Measurements from ENCODE around the gene ANXA5. TPM values are rescaled to one million over a fixed set of nuclear protein-coding genes. Genes with fewer than 3 reads are reported as not detected.

The ANXA5 gene
- total RNA-seq, 1 donor from 2014 or later, result 203 TPM

- intact Hi-C loops (cut with DNase I), result loop anchor here (5.0 kb wide), 1 partner anchor 42 kb away; no protein-coding TSS in a partner anchor
- no peak for DNase-seq (ENCODE audit: low spot score in 2 of 2)
- H3K4me1 ChIP-seq, result no peaks in the 10 kb centered on the region
Observed at GRCh38 chr4:121728798-121729226, 32.0 kb upstream of the ANXA5 start.

GRCh38 chr4:121728066-121728465 lies 31.3 kb upstream of the ANXA5 start:
- Histone ChIP-seq H3K4me3 (no peak overlapping the region), H3K4me1 (no peaks in the 10 kb centered on the region), H3K27ac (no peak overlapping the region), H3K27me3 (no peaks in the 10 kb centered on the region), H3K9me3 (no peaks in the 10 kb centered on the region), H3K36me3 (no peaks in the 10 kb centered on the region)
- intact Hi-C loops (cut with DNase I), result loop anchor here (5.0 kb wide), 1 partner anchor 41 kb away; no protein-coding TSS in a partner anchor
- no peak for DNase-seq (ENCODE audit: low spot score in 2 of 2)
- TF ChIP-seq, protein P1, sequence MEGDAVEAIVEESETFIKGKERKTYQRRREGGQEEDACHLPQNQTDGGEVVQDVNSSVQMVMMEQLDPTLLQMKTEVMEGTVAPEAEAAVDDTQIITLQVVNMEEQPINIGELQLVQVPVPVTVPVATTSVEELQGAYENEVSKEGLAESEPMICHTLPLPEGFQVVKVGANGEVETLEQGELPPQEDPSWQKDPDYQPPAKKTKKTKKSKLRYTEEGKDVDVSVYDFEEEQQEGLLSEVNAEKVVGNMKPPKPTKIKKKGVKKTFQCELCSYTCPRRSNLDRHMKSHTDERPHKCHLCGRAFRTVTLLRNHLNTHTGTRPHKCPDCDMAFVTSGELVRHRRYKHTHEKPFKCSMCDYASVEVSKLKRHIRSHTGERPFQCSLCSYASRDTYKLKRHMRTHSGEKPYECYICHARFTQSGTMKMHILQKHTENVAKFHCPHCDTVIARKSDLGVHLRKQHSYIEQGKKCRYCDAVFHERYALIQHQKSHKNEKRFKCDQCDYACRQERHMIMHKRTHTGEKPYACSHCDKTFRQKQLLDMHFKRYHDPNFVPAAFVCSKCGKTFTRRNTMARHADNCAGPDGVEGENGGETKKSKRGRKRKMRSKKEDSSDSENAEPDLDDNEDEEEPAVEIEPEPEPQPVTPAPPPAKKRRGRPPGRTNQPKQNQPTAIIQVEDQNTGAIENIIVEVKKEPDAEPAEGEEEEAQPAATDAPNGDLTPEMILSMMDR (IDR thresholded peaks at IDR 0.05), result no peak

More at GRCh38 chr4:121728798-121729226, 32.0 kb upstream of the ANXA5 start:
- Histone ChIP-seq H3K27ac (no peak overlapping the region), H3K4me3 (no peak overlapping the region), H3K36me3 (no peaks in the 10 kb centered on the region), H3K9me3 (no peaks in the 10 kb centered on the region), H3K27me3 (no peaks in the 10 kb centered on the region)
- TF ChIP-seq, protein P1 (IDR thresholded peaks at IDR 0.05), result no peak

- H3K27ac ChIP-seq, result no peak overlapping the region
- H3K4me3 ChIP-seq, result no peak overlapping the region
- H3K9me3 ChIP-seq, result no peaks in the 10 kb centered on the region
- TF ChIP-seq, protein P1 (IDR thresholded peaks at IDR 0.05), result peak; percentile 55 to 67 (median 60)
- intact Hi-C loops (cut with DNase I), result loop anchor here (1.0 to 5.0 kb wide), 2 partner anchors 29 to 39 kb away; no protein-coding TSS in a partner anchor
- H3K27me3 ChIP-seq, result no peaks in the 10 kb centered on the region
- DNase-seq (ENCODE audit: low spot score in 2 of 2), result no peak
- H3K4me1 ChIP-seq, result no peaks in the 10 kb centered on the region
- H3K36me3 ChIP-seq, result no peaks in the 10 kb centered on the region
Observed at GRCh38 chr4:121726642-121727268, 30.0 kb upstream of the ANXA5 start.

DNA sequence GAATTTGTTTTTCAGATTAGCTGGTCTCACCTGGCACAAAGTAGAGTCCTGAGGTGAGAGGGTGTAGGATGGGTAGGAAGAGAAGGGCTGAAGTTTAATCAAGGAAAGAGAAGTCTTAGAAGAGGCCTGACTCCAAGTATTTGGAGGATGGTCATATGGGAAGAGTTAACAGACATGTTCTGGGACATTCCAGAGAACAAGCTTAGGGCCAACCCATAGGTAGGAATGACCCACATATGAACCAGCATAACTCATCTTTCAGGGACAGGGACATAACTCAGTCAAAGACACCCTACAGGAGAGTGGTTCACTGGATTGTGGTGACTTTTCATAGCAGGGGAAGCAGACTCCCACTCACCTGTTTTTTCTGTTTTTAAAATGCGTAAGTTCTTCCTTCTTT lies 27.9 kb upstream of the ANXA5 start:
- no peak overlapping the region for H3K27ac ChIP-seq
- intact Hi-C loops (cut with DNase I), result loop anchor here (5.0 kb wide), 1 partner anchor 37 kb away; no protein-coding TSS in a partner anchor
- DNase-seq (ENCODE audit: low spot score in 2 of 2), result no peak

DNA sequence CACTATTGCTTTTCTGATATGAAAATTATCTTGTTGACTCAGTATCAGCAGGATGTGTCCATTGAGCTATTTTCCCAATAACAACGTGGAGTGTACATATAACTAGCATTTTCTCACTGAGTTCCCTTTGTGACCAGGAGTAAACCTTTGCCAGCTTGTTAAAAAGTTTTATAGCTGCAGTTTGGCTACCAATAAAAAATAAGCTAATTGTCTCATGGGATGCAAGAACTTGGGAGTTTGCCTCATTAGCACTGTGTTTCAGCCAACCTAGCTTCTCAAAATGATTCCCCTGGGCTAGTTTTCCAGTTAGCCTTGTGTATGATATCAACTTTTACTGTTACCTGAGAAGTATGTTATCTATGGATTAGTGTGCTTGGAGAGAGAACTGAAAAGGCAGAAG lies 24.9 kb upstream of the ANXA5 start:
- Histone ChIP-seq H3K36me3 (no peaks in the 10 kb centered on the region), H3K27me3 (no peaks in the 10 kb centered on the region), H3K9me3 (no peaks in the 10 kb centered on the region), H3K27ac (no peak overlapping the region), H3K4me1 (no peaks in the 10 kb centered on the region), H3K4me3 (no peak overlapping the region)
- DNase-seq (ENCODE audit: low spot score in 2 of 2), result no peak
- intact Hi-C loops (cut with DNase I), result no loop called here
- TF ChIP-seq, protein P1 (IDR thresholded peaks at IDR 0.05), result no peak

More for the DNA sequence above, 27.9 kb upstream of the ANXA5 start:
- TF ChIP-seq, protein P1 (IDR thresholded peaks at IDR 0.05), result no peak
- Histone ChIP-seq H3K27me3 (no peaks in the 10 kb centered on the region), H3K9me3 (no peaks in the 10 kb centered on the region), H3K4me3 (no peak overlapping the region), H3K4me1 (no peaks in the 10 kb centered on the region), H3K36me3 (no peaks in the 10 kb centered on the region)

All from ascending aorta (tissue), 2 donors.